Body of pancreas (tissue), 4 donors: ENCODE results near the gene GNB1L.

Source experiments
- POLR2A ChIP-seq, 3 donors: fragments of 450-650 bp; IDR thresholded peaks; one replicate each; pipeline ENCODE4 v1.6.1; 2016; ENCODE audit warnings: antibody characterized with exemption in 3 of 3, mild to moderate bottlenecking in 2 of 3
- TF ChIP-seq, protein P1 (sequence below), 7 experiments: fragments of 450-650 bp in 4 of 7; fragments of 200-600 bp in 3 of 7; sonication (generic) in 3 of 7; IDR thresholded peaks; one replicate each; pipeline ENCODE4 v1.5.1; 2016 to 2019; ENCODE audit warnings: antibody characterized with exemption in 7 of 7

DNA sequence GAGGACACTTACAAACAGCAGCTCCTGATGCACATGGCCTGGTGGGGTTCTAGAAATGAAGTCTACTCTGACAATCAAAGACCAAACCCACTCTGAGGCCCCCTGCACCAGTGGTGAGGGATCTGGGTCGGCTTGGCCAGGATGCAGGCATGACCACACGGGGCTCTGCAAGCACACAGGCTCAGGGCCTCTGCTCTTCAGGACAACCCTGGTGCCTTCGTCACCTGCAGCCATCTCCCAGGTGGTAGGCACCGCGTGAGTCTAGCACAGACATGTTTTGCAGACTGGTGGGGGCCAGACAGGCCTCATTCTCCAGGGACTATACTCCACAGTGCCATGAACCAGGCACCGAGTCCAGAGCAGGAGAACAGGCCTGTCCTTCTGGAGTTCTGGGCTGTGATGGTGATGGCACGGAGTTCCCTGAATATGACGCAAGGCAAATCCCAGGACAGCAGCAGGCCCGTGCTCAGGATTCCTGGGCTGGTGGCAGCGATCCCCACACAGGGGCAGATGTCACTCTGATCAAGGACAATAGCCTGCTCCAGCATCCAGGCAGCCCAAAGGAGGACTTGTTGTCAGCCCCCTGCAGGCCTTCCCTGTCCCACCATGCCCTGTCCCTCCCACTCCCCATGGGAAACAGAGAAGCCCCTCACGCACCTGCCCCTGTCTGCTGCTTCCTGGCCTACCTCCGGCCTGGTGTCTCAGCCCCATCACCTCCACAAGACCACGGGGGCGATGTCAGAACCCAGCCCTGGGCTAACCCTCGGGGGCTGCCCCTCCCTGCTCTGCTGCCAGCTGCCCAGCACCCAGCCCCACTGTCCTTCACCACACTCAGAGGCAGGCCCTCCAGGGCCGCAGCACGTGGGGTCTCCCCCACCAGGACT is 36.1 kb downstream of the GNB1L start:
- TF ChIP-seq, protein P1, sequence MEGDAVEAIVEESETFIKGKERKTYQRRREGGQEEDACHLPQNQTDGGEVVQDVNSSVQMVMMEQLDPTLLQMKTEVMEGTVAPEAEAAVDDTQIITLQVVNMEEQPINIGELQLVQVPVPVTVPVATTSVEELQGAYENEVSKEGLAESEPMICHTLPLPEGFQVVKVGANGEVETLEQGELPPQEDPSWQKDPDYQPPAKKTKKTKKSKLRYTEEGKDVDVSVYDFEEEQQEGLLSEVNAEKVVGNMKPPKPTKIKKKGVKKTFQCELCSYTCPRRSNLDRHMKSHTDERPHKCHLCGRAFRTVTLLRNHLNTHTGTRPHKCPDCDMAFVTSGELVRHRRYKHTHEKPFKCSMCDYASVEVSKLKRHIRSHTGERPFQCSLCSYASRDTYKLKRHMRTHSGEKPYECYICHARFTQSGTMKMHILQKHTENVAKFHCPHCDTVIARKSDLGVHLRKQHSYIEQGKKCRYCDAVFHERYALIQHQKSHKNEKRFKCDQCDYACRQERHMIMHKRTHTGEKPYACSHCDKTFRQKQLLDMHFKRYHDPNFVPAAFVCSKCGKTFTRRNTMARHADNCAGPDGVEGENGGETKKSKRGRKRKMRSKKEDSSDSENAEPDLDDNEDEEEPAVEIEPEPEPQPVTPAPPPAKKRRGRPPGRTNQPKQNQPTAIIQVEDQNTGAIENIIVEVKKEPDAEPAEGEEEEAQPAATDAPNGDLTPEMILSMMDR (IDR thresholded peaks at IDR 0.05), result no peak
- no peak for TF ChIP-seq POLR2A (IDR thresholded peaks at IDR 0.05)
